GM12801 (cell line): ENCODE measurements around the gene EIF3F.

Source experiments
- CTCF ChIP-seq: IDR thresholded peaks from one replicate; pipeline ENCODE4 v1.5.1; 2011; ENCODE audit warnings: control low read depth; ENCODE audit not compliant: insufficient read length; ENCODE audit errors: extremely low read depth

Gene EIF3F

DNA sequence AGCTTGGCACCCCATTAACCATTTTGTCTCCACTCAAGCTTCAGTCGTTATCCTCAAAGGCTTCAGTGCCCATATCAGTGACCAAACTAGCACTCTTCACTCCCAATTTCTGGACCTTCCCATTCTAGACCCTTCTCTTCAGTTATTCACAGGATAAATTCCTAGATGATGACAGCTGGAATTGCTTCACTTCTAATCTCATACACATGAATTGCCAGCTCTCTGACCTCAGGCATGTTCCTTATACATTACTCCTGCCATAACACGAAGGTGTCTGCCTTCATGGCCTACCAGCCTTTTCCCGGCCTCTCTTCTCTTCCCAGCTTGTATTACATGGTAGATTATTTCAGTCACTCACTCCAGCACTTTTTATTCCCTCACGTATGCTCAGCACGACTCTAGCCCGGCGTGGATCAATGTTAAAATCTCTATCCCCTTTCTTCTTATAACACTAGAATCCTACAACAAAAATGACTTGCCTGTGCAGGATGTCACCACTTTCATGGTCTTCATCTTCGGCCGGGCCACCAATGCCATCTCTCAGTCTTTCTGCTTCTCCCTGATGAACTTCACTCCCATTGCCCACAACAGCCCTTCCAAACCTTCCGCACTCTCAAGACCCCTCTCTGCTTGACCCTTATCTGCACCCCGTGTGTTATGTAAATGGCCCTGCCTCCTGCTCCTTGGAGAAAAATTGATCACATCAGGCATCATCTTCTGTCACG, 36.9 kb downstream of the EIF3F start:
- no peak for TF ChIP-seq CTCF

DNA sequence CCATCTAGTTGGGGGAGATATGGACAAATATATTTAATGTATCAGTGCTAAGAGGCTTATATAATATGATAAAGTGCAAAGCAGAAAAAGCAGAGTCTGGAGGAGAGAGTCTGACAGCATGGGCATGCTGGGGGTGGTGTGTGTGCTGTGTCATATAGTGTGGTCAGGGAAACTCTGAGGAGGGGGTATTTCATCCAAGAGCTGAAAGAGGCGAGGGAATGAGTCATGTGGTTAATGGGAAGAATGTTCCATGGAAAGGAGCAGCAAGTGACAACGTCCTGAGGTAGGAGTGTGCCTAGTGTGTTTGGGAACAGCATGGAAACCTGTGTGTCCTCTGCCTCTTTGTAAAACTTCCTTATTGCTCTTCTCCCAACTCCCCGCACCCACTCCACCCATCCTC, 38.0 kb downstream of the EIF3F start:
- no peak for TF ChIP-seq CTCF

DNA sequence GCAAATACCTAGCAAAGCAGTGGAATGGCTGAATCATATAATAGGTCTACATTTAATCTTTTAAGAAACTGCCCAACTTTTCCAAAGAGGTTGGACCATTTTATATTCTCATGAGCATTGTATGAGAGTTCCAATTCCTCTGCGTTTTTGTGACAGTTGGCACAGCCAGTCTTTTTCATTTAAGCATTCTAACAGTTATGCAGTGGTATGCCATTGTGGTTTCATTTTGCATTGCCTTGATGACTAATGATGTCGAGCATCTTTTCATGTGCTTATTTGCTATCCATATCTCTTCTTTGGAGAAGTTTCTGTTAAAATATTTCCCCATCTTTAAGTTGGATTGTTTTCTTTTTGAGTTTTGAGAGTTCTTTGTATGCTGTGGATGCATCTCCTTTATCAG, 38.7 kb downstream of the EIF3F start:
- no peak for TF ChIP-seq CTCF

DNA sequence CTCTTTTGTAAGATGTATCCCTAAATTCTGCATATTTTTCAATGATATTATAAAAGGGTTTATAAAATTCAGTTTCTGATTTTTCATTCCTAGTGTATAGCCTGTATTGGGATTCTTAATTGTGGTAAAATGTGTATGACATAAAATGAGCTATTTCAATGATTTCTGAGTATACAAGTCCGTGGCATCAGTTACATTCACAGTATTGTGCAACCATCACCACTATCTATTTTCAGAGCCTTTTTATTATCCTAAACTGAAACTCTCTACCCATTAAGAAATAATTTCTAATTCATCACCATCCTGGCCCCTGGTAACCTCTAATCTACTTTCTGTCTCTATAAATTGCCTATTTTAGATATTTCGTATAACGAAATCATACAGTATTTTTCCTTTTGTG, 39.8 kb downstream of the EIF3F start:
- no peak for TF ChIP-seq CTCF

- TF ChIP-seq CTCF: no peak
These were observed 41.6 kb downstream of the EIF3F start for GRCh38 chr11:8028766-8029165.

DNA sequence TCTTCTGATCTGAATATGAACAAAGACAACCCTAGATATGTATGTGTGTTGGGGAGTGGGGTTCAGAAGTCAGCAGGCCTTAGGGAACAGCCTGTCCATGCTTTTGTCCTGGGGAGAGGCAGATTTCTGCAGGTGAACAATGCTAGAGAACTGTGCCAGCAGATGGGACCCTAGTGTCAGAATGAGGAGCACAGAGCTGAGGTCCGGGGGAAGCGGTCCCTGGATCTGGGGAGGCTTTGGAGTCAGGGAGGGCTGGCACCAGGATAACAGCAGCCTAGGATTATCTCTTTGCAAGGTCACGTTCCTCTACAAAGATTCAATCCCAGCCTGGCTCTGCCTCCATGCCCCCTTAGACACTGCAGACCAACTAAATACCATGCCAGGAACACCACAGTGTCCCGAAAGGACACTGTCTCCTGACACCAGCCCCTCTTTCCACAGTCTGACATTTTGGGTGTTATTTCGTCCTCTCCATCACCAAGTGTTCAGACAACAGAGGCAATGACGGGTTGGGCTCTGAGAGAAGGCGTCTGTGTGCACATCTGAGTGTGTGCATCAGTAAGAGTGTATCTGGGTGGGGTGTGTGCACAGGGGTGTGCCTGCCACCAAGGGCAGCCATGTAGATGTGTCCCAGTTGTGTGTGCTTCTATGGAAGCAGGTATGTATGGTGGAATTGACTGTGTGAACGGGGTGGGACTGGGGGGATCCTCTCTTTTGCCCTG, 43.5 kb downstream of the EIF3F start:
- no peak for TF ChIP-seq CTCF

GRCh38 chr11:8031248-8032115, 44.3 kb downstream of the EIF3F start:
- no peak for TF ChIP-seq CTCF
